CD4-positive, alpha-beta T cell (primary cell): ENCODE results near the gene CEP57L1. TPM values are rescaled to one million over a fixed set of nuclear protein-coding genes. Genes with fewer than 3 reads are reported as not detected.
"Not testable (repeated sequence)": the region's sequence is repeated elsewhere in the genome, so short reads cannot be mapped to it uniquely, and the experiment has no call there.

Experiments
- ATAC-seq: fragments of 200-7000 bp; cut with Tn5 transposase; one replicate; pipeline ENCODE4 v1.10.0; 2022; ENCODE audit warnings: mild to moderate bottlenecking; ENCODE audit not compliant: poor library complexity
- CTCF ChIA-PET: fragments of 350-600 bp; sonication (Branson Sonifier 250); formaldehyde crosslinking; loops from one replicate; lab custom pipeline; 2021; ENCODE audit warnings: antibody characterized with exemption, inconsistent platforms; lab: Charles Lee
- POLR2A ChIA-PET: fragments of 350-600 bp; sonication (Branson Sonifier 250); formaldehyde crosslinking; loops from one replicate; lab custom pipeline; 2021; ENCODE audit warnings: antibody characterized with exemption, inconsistent platforms; lab: Charles Lee
- DNase-seq, 14 experiments: peaks; one replicate each; pipeline ENCODE4 v3.0.0-alpha.2; 2013 to 2020; ENCODE audit warnings: mixed read lengths in 2 of 14
- H3K27ac ChIP-seq, 2 donors: one replicate each; pipeline versions ENCODE4 v1.5.1 to v1.7.0; 2013; ENCODE audit warnings: low read length in 2 of 2, low read depth in 1 of 2, mild to moderate bottlenecking in 1 of 2
- H3K27me3 ChIP-seq, 2 experiments: 1 replicate in 1 of 2; 2 replicates in 1 of 2; pipeline versions ENCODE4 v1.6.1 to v1.7.0; 2013; ENCODE audit warnings: low read length in 2 of 2, control low read depth in 1 of 2, mild to moderate bottlenecking in 1 of 2, moderate library complexity in 1 of 2; ENCODE audit not compliant: insufficient read depth in 2 of 2, control insufficient read depth in 1 of 2
- H3K36me3 ChIP-seq: one replicate; pipeline ENCODE4 v1.6.1; 2013; ENCODE audit warnings: low read length, control low read depth; ENCODE audit not compliant: insufficient read depth
- H3K4me1 ChIP-seq: one replicate; pipeline ENCODE4 v1.6.1; 2013; ENCODE audit warnings: low read length, control low read depth; ENCODE audit not compliant: insufficient read depth
- H3K4me3 ChIP-seq: one replicate; pipeline ENCODE4 v1.5.1; 2013; ENCODE audit warnings: mild to moderate bottlenecking, low read length, moderate library complexity
- H3K9me3 ChIP-seq, 2 experiments: 1 replicate in 1 of 2; 2 replicates in 1 of 2; pipeline versions ENCODE4 v1.6.1 to v1.7.0; 2013; ENCODE audit warnings: low read length in 2 of 2, mild to moderate bottlenecking in 2 of 2, control low read depth in 1 of 2, moderate library complexity in 1 of 2; ENCODE audit not compliant: control insufficient read depth in 1 of 2, insufficient read depth in 1 of 2
- H3K27ac Mint-ChIP-seq: one replicate; pipeline ENCODE4 v1.8.0; 2020; ENCODE audit warnings: mixed read lengths
- H3K27me3 Mint-ChIP-seq: one replicate; pipeline ENCODE4 v1.8.0; 2021; ENCODE audit warnings: mixed read lengths
- H3K36me3 Mint-ChIP-seq: one replicate; pipeline ENCODE4 v1.8.0; 2021; ENCODE audit warnings: low read depth, mixed read lengths
- H3K4me1 Mint-ChIP-seq: one replicate; pipeline ENCODE4 v1.8.0; 2021; ENCODE audit warnings: low read depth, mixed read lengths
- H3K4me3 Mint-ChIP-seq: one replicate; pipeline ENCODE4 v1.8.0; 2020; ENCODE audit warnings: mild to moderate bottlenecking, mixed read lengths
- H3K9me3 Mint-ChIP-seq: one replicate; pipeline ENCODE4 v1.8.0; 2020; ENCODE audit warnings: mixed read lengths
- intact Hi-C, 2 experiments: fragments of 100-400 bp; cut with DNase I in 1 of 2; cut with micrococcal nuclease in 1 of 2; formaldehyde crosslinking; loops; one replicate each; pipeline versions ENCODE4 v1.15.1 to v1.9.0; 2023 to 2025; cut with DNase I, micrococcal nuclease
- total RNA-seq, 174 experiments: library from RNA in 2 of 174; stranded (reverse) in 2 of 174; gene quantifications; one replicate each; pipeline ENCODE4 v1.2.3 and lab custom pipeline; 2021 to 2026
- TF ChIP-seq, protein P1 (sequence below): fragments of 200-600 bp; IDR thresholded peaks from one replicate; pipeline ENCODE4 v1.8.0; 2022; ENCODE audit warnings: antibody characterized with exemption, mild to moderate bottlenecking

CEP57L1 gene
- total RNA-seq, 2 experiments from 2014 or later, result 3.8 to 4.8 TPM

DNA sequence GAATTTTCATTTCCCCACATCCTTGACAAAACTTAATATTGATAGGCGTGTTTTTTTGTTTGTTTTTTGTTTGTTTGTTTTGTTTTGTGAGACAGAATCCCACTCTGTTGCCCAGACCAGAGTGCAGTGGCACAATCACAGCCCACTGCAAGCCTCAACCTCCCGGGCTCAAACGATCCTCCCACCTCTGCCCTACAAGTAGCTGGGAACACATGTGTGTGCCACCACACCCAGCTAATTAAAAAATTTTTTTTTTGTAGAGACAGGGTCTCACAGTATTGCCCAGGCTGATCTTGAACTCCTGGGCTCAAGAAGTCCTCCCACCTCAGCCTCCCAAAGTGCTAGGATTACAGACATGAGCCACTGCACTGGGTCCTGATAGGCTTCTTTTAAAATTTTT, 9.2 kb downstream of the CEP57L1 start:
- no peaks in the 10 kb centered on the region for H3K36me3 Mint-ChIP-seq
- ATAC-seq (no peak), DNase-seq (no peak)
- no peaks in the 10 kb centered on the region for H3K27me3 ChIP-seq
- H3K27ac ChIP-seq, result no peak overlapping the region
- POLR2A ChIA-PET, result no interaction called here
- no peak overlapping the region for H3K27ac Mint-ChIP-seq
- CTCF ChIA-PET, result no interaction called here
- no peaks in the 10 kb centered on the region for H3K4me1 Mint-ChIP-seq
- no peaks in the 10 kb centered on the region for H3K36me3 ChIP-seq
- H3K4me3 ChIP-seq, result no peak overlapping the region
- no peaks in the 10 kb centered on the region for H3K9me3 Mint-ChIP-seq
- intact Hi-C loops, result no loop called here
- no peaks in the 10 kb centered on the region for H3K27me3 Mint-ChIP-seq
- no peaks in the 10 kb centered on the region for H3K9me3 ChIP-seq
- H3K4me3 Mint-ChIP-seq, result no peak overlapping the region
- TF ChIP-seq, protein P1, sequence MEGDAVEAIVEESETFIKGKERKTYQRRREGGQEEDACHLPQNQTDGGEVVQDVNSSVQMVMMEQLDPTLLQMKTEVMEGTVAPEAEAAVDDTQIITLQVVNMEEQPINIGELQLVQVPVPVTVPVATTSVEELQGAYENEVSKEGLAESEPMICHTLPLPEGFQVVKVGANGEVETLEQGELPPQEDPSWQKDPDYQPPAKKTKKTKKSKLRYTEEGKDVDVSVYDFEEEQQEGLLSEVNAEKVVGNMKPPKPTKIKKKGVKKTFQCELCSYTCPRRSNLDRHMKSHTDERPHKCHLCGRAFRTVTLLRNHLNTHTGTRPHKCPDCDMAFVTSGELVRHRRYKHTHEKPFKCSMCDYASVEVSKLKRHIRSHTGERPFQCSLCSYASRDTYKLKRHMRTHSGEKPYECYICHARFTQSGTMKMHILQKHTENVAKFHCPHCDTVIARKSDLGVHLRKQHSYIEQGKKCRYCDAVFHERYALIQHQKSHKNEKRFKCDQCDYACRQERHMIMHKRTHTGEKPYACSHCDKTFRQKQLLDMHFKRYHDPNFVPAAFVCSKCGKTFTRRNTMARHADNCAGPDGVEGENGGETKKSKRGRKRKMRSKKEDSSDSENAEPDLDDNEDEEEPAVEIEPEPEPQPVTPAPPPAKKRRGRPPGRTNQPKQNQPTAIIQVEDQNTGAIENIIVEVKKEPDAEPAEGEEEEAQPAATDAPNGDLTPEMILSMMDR, result no peak
- no peaks in the 10 kb centered on the region for H3K4me1 ChIP-seq

DNA sequence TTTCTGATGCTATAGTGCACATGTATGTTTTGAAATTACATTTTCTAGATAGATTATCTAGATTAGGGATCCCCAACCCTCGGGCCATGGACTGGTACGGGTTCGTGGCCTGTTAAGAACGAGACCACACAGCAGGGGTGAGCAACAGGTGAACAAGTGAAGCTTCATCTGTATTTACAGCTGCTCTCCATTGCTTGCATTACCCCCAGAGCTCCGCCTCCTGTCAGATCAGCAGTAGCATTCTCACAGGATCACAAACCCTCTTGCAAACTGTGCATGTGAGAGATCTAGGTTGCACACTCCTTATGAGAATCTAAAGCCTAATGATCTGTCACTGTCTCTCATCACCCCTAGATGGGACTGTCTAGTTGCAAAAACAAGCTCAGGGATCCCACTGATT, 10.4 kb downstream of the CEP57L1 start:
- H3K36me3 ChIP-seq, result no peaks in the 10 kb centered on the region
- no peak overlapping the region for H3K27ac ChIP-seq
- ATAC-seq (no peak), DNase-seq (no peak)
- ChIA-PET CTCF (interaction anchor here (0.6 kb wide), 1 partner anchor 13 kb away, joined by 3 read pairs; no protein-coding TSS in a partner anchor), POLR2A (interaction anchor here (1.1 kb wide), 1 partner anchor 10 kb away, joined by 3 read pairs; the partner anchor contains the start of gene CEP57L1)
- intact Hi-C loops, result no loop called here
- H3K4me3 ChIP-seq, result no peak overlapping the region
- no peaks in the 10 kb centered on the region for H3K27me3 Mint-ChIP-seq
- no peaks in the 10 kb centered on the region for H3K4me1 ChIP-seq
- no peaks in the 10 kb centered on the region for H3K9me3 ChIP-seq
- no peaks in the 10 kb centered on the region for H3K4me1 Mint-ChIP-seq
- no peaks in the 10 kb centered on the region for H3K27me3 ChIP-seq
- no peak overlapping the region for H3K27ac Mint-ChIP-seq
- TF ChIP-seq, protein P1, result no peak
- no peak overlapping the region for H3K4me3 Mint-ChIP-seq
- no peaks in the 10 kb centered on the region for H3K9me3 Mint-ChIP-seq
- no peaks in the 10 kb centered on the region for H3K36me3 Mint-ChIP-seq

DNA sequence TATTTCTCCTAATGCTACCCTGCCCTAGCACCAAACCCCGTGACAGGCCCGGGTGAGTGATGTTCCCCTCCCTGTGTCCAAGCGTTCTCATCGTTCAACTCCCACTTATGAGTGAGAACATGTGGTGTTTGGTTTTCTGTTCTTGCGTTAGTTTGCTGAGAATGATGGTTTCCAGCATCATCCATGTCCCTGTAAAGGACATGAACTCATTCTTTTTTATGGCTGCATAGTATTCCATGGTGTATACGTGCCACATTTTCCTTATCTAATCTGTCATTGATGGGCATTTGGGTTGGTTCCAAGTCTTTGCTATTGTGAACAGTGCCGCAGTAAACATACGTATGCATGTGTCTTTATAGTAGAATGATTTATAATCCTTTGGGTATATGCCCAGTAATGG, 14.4 kb downstream of the CEP57L1 start:
- H3K36me3 ChIP-seq, H3K27me3 ChIP-seq, H3K27me3 Mint-ChIP-seq, H3K27ac Mint-ChIP-seq, H3K4me3 Mint-ChIP-seq, H3K4me3 ChIP-seq, DNase-seq, H3K9me3 ChIP-seq, H3K27ac ChIP-seq, POLR2A ChIA-PET, ATAC-seq, CTCF ChIA-PET, H3K9me3 Mint-ChIP-seq, intact Hi-C loops, H3K36me3 Mint-ChIP-seq, H3K4me1 Mint-ChIP-seq, H3K4me1 ChIP-seq: not testable (repeated sequence)

DNA sequence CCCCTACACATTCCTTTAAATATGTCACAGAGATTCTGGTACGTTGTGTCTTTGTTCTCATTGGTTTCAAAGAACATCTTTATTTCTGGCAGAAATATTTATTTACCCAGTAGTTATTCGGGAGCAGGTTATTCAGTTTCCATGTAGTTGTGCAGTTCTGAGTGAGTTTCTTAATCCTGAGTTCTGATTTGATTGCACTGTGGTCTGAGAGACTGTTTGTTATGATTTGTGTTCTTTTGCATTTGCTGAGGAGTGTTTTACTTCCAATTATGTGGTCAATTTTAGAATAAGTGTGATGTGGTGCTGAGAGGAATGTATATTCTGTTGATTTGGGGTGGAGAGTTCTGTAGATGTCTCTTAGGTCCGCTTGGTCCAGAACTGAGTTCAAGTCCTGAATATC, 17.4 kb downstream of the CEP57L1 start:
- DNase-seq, H3K4me3 ChIP-seq, H3K9me3 Mint-ChIP-seq, H3K27ac Mint-ChIP-seq, H3K4me1 Mint-ChIP-seq, H3K27ac ChIP-seq, H3K36me3 Mint-ChIP-seq, H3K9me3 ChIP-seq, H3K27me3 Mint-ChIP-seq, H3K36me3 ChIP-seq, H3K4me1 ChIP-seq, H3K4me3 Mint-ChIP-seq, ATAC-seq, intact Hi-C loops, CTCF ChIA-PET, H3K27me3 ChIP-seq, POLR2A ChIA-PET: not testable (repeated sequence)
